HepG2 (cell line): ENCODE measurements around the gene NCOA3.

Experiments
- CBX2 ChIP-seq, 2 experiments: fragments of 200-600 bp in 1 of 2; sonication (generic); formaldehyde crosslinking in 1 of 2; IDR thresholded peaks; 2 replicates each; pipeline versions ENCODE4 v1.7.0 to v1.8.1; 2018 to 2022; ENCODE audit warnings: low read depth in 2 of 2, low read length in 1 of 2, mild to moderate bottlenecking in 1 of 2, missing genetic modification reagents in 1 of 2
- NR3C1 ChIP-seq: sonication (generic); formaldehyde crosslinking; IDR thresholded peaks from 2 replicates; pipeline ENCODE4 v1.4.0; 2020; ENCODE audit warnings: missing genetic modification reagents
- POLR2A ChIP-seq, 2 experiments: IDR thresholded peaks; 2 replicates each; pipeline ENCODE4 v1.6.1; 2011; ENCODE audit warnings: low read depth in 2 of 2, low read length in 2 of 2, mild to moderate bottlenecking in 1 of 2, moderate library complexity in 1 of 2; ENCODE audit not compliant: insufficient read depth in 1 of 2
- RAD21 ChIP-seq: fragments of 450-650 bp; formaldehyde crosslinking; IDR thresholded peaks from 2 replicates; pipeline ENCODE4 v1.5.0; 2020; ENCODE audit warnings: mild to moderate bottlenecking
- SAP130 ChIP-seq: IDR thresholded peaks from 2 replicates; pipeline ENCODE4 v1.6.1; 2016; ENCODE audit warnings: low read depth
- ZNF256 ChIP-seq: sonication (generic); formaldehyde crosslinking; conservative IDR thresholded peaks from 2 replicates; pipeline ENCODE4 v1.4.0; 2020; ENCODE audit warnings: missing genetic modification reagents
- ZNF263 ChIP-seq: sonication (generic); formaldehyde crosslinking; IDR thresholded peaks from 2 replicates; pipeline ENCODE4 v1.4.0; 2020; ENCODE audit warnings: missing genetic modification reagents
- ZNF547 ChIP-seq: sonication (generic); formaldehyde crosslinking; IDR thresholded peaks from 2 replicates; pipeline ENCODE4 v1.5.1; 2020; ENCODE audit warnings: mild to moderate bottlenecking, missing genetic modification reagents
- TF ChIP-seq, protein P1 (sequence below): sonication (generic); formaldehyde crosslinking; IDR thresholded peaks from 2 replicates; pipeline ENCODE4 v1.4.0; 2020; ENCODE audit warnings: missing genetic modification reagents, mild to moderate bottlenecking, borderline replicate concordance

DNA sequence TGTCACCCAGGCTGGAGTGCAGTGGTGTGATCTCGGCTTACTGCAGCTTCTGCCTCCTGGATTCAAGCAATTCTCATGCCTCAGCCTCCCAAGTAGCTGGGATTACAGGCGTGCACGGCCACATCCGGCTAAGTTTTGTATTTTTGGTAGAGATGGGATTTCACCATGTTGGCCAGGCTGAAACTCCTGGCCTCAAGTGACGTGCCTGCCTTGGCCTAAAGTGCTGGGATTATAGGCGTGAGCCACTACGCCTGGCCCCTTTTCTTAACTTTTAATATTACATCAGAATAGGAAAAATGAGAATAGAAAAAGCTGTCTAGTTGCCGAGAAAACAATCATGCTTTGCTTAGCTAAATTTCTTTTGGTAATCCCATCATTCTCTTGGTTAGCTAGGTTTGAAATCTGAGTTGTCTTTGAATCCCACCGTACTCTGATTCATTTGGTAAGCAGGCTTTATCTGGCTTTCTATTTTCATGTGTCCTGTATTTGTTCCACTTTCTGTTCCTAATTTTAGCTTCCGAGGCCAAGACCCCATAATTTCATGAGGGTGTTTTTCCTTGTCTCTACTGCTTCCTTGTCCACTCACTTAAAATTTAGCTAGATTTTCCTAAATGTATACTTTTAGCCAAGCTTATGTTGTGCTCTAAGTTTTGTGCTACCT lies 83.5 kb downstream of the NCOA3 start:
- TF ChIP-seq, protein P1, sequence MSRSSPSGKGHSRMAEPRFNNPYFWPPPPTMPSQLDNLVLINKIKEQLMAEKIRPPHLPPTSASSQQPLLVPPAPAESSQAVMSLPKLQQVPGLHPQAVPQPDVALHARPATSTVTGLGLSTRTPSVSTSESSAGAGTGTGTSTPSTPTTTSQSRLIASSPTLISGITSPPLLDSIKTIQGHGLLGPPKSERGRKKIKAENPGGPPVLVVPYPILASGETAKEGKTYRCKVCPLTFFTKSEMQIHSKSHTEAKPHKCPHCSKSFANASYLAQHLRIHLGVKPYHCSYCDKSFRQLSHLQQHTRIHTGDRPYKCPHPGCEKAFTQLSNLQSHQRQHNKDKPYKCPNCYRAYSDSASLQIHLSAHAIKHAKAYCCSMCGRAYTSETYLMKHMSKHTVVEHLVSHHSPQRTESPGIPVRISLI = no peak
- TF ChIP-seq POLR2A (IDR thresholded peaks at IDR 0.05; ENCODE audit: insufficient read depth in 1 of 2, low read depth in 2 of 2, low read length in 2 of 2) = no peak
- no peak for TF ChIP-seq SAP130 (CRISPR knock-in tag)
- TF ChIP-seq ZNF263 (CRISPR knock-in tag) = no peak
- no peak for TF ChIP-seq NR3C1
- no peak for TF ChIP-seq ZNF547 (CRISPR knock-in tag)
- no peak for TF ChIP-seq RAD21
- TF ChIP-seq CBX2 (IDR thresholded peaks at IDR 0.05; ENCODE audit: low read depth, low read length) = no peak
- no peak for TF ChIP-seq CBX2 (CRISPR knock-in tag; IDR thresholded peaks at IDR 0.05; ENCODE audit: low read depth)
- TF ChIP-seq ZNF256 = no peak
